Upper lobe of left lung (tissue), 6 donors: ENCODE measurements around the gene SPTBN1. TPM values are rescaled to one million over a fixed set of nuclear protein-coding genes. Genes with fewer than 3 reads are reported as not detected.

Source experiments
- ATAC-seq, 2 donors: fragments of 200-7000 bp; cut with Tn5 transposase; one replicate each; pipeline ENCODE4 v1.9.1; 2022; ENCODE audit warnings: mild to moderate bottlenecking in 2 of 2, moderate library complexity in 2 of 2; ENCODE audit not compliant: low FRiP score in 2 of 2
- DNase-seq, 2 donors: peaks; one replicate each; pipeline ENCODE4 v3.0.0-alpha.2; 2019 to 2020
- H3K27ac ChIP-seq, 4 donors: fragments of 200-600 bp; sonication (generic); one replicate each; pipeline ENCODE4 v1.5.1; 2016 to 2019
- H3K27me3 ChIP-seq, 4 donors: fragments of 200-600 bp; sonication (generic); one replicate each; pipeline ENCODE4 v1.5.1; 2017 to 2019
- H3K36me3 ChIP-seq, 4 donors: fragments of 200-600 bp; sonication (generic); one replicate each; pipeline ENCODE4 v1.5.1; 2016 to 2019
- H3K4me1 ChIP-seq, 4 donors: fragments of 200-600 bp; sonication (generic); one replicate each; pipeline ENCODE4 v1.5.1; 2018 to 2019
- H3K4me3 ChIP-seq, 4 donors: fragments of 200-600 bp; sonication (generic); one replicate each; pipeline ENCODE4 v1.5.1; 2017 to 2019; ENCODE audit warnings: mild to moderate bottlenecking in 2 of 4, moderate library complexity in 1 of 4
- H3K9me3 ChIP-seq, 4 donors: fragments of 200-600 bp; sonication (generic); one replicate each; pipeline ENCODE4 v1.5.1; 2018 to 2019
- EP300 ChIP-seq, 4 donors: sonication (generic); formaldehyde crosslinking; IDR thresholded peaks; one replicate each; pipeline ENCODE4 v1.5.1; 2017; ENCODE audit warnings: antibody characterized with exemption in 4 of 4, control low read depth in 2 of 4
- POLR2A ChIP-seq, 4 donors: fragments of 450-650 bp; IDR thresholded peaks; one replicate each; pipeline ENCODE4 v1.5.1; 2016 to 2017; ENCODE audit warnings: antibody characterized with exemption in 4 of 4, mild to moderate bottlenecking in 2 of 4
- POLR2AphosphoS5 ChIP-seq, 2 donors: sonication (generic); formaldehyde crosslinking; IDR thresholded peaks; one replicate each; pipeline ENCODE4 v1.5.1; 2017; ENCODE audit warnings: antibody characterized with exemption in 2 of 2
- WGBS, 2 donors: methylation state at CpG; one replicate each; pipeline ENCODE4 v1.1.5; 2017 to 2018; 5-methylcytosine and 5-hydroxymethylcytosine counted together
- total RNA-seq, 6 donors: library from RNA; depleted of rRNA in 4 of 6; stranded (reverse); fragments of >200 nt in 4 of 6; gene quantifications; one replicate each; pipeline versions ENCODE4 v1.1.0 to v1.2.1, GENCODE V29; 2016 to 2021
- TF ChIP-seq, protein P1 (sequence below), 6 experiments: fragments of 450-650 bp in 4 of 6; fragments of 200-600 bp in 2 of 6; sonication (generic) in 2 of 6; IDR thresholded peaks; one replicate each; pipeline ENCODE4 v1.5.1; 2016 to 2019; ENCODE audit warnings: antibody characterized with exemption in 6 of 6
- donor health status: DM: no; HTN: no; CAD: no; lungs with moderate emphysema.
- donor health status: DM: no; HTN: yes; CAD: no; lungs with severe emphysema.

SPTBN1 gene
- total RNA-seq, 6 donors from 2014 or later: 449 to 911 (median 654) TPM

DNA sequence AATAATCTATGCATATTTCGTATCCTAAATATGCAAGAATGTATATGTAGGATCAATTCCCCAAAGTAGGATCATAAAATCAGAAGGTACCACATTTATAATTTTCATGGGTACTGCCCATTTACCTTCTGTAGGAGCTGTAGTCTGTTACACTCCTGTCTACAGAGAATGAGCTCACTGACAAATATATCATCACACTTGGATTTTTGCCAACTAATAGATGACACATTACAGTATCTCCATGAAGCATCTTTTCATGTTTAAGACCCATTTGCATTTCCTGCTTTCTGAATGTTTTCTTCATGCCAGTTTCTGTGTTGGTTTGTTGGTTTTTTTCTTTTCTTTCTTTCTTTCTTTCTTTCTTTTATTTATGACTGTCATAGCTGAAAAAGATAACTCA, 196.4 kb downstream of the SPTBN1 start:
- H3K4me1 ChIP-seq: no peaks in the 10 kb centered on the region
- DNase-seq (no peak), ATAC-seq (no peak)
- peaks cover 65 to 100% (median 91%) of the 10 kb centered on the region in 4 donors for H3K36me3 ChIP-seq
- no peak overlapping the region for H3K4me3 ChIP-seq
- H3K9me3 ChIP-seq: no peaks in the 10 kb centered on the region
- 95 to 97% methylated on average over 1 of the region's 1 CpG for WGBS, 2 donors
- TF ChIP-seq, protein P1, sequence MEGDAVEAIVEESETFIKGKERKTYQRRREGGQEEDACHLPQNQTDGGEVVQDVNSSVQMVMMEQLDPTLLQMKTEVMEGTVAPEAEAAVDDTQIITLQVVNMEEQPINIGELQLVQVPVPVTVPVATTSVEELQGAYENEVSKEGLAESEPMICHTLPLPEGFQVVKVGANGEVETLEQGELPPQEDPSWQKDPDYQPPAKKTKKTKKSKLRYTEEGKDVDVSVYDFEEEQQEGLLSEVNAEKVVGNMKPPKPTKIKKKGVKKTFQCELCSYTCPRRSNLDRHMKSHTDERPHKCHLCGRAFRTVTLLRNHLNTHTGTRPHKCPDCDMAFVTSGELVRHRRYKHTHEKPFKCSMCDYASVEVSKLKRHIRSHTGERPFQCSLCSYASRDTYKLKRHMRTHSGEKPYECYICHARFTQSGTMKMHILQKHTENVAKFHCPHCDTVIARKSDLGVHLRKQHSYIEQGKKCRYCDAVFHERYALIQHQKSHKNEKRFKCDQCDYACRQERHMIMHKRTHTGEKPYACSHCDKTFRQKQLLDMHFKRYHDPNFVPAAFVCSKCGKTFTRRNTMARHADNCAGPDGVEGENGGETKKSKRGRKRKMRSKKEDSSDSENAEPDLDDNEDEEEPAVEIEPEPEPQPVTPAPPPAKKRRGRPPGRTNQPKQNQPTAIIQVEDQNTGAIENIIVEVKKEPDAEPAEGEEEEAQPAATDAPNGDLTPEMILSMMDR (IDR thresholded peaks at IDR 0.05): no peak
- TF ChIP-seq POLR2A (IDR thresholded peaks at IDR 0.05) (no peak), POLR2AphosphoS5 (IDR thresholded peaks at IDR 0.05) (no peak), EP300 (IDR thresholded peaks at IDR 0.05) (no peak)
- no peak overlapping the region for H3K27ac ChIP-seq
- H3K27me3 ChIP-seq: no peaks in the 10 kb centered on the region

DNA sequence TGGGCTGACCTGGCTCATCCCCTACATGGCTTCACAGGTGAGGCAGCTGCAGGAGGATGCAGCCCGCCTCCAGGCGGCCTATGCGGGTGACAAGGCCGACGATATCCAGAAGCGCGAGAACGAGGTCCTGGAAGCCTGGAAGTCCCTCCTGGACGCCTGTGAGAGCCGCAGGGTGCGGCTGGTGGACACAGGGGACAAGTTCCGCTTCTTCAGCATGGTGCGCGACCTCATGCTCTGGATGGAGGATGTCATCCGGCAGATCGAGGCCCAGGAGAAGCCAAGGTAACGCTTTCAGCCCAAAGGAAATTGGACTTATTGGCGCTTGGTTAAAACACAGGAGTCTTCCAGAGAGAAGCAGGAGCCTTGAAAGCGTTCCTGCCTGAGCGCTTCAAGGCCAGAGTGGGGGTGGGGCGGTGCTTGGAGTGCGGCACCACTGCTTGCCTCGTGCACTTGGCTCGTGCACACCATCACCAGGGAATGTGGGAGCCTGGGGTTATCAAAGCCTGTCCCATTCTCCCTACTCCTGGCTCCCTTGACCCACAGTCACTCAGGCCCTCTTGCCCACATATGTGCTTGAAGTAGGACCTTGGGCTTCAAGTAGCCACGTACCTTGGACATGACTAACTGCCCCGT, 197.6 kb downstream of the SPTBN1 start:
- Histone ChIP-seq H3K4me3 (no peak overlapping the region), H3K9me3 (no peaks in the 10 kb centered on the region), H3K4me1 (peaks cover 0 to 6% (median 0%) of the 10 kb centered on the region in 4 donors), H3K27me3 (no peaks in the 10 kb centered on the region), H3K27ac (peak overlapping the region in 1 of 4 donors; percentile 3), H3K36me3 (peaks cover 69 to 100% (median 90%) of the 10 kb centered on the region in 4 donors)
- no peak for TF ChIP-seq POLR2A (IDR thresholded peaks at IDR 0.05)
- TF ChIP-seq EP300 (IDR thresholded peaks at IDR 0.05): no peak
- TF ChIP-seq POLR2AphosphoS5 (IDR thresholded peaks at IDR 0.05): no peak
- TF ChIP-seq, protein P1 (IDR thresholded peaks at IDR 0.05): no peak
- ATAC-seq: no peak
- WGBS, 2 donors: 94 to 96% methylated on average over 26 of the region's 26 CpGs
- DNase-seq: peak in 1 of 2 donors; percentile 60

DNA sequence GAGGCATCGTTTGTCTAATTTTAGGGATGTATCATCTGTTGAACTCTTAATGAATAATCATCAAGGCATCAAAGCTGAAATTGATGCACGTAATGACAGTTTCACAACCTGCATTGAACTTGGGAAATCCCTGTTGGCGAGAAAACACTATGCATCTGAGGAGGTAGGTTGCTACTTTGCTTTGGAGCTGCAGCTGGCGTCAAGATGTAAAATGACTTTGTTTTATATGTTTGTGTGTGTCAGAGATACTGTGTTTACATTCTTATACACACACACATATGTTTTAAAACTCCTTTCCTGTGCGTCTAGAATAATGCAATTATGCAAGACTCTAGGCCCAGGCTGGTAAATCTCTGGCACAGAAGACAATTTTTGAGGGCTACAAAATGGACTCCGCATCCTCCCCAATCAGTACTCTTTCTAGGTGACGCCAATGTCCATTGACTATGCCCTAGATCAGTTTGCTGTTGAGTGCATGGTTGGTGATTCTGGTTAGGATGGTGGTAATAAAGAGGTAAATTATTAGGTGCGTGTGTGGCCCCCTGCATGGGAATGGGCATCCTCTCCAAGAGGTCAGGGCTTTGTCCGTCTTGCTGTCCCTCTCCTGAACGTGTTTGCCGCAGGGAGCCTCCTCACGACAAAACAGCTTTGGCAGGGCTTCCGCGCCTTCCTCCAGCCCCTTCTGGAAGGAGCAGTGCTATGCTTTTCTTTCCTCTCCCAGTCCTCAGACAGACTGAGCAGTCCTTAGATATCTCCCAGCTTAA, 199.1 kb downstream of the SPTBN1 start:
- TF ChIP-seq, protein P1 (IDR thresholded peaks at IDR 0.05): no peak
- TF ChIP-seq POLR2AphosphoS5 (IDR thresholded peaks at IDR 0.05) (no peak), EP300 (IDR thresholded peaks at IDR 0.05) (no peak), POLR2A (IDR thresholded peaks at IDR 0.05) (no peak)
- no peaks in the 10 kb centered on the region for H3K27me3 ChIP-seq
- ATAC-seq (no peak), DNase-seq (no peak)
- H3K36me3 ChIP-seq: peaks cover 65 to 100% (median 89%) of the 10 kb centered on the region in 4 donors
- H3K4me3 ChIP-seq: no peak overlapping the region
- H3K9me3 ChIP-seq: no peaks in the 10 kb centered on the region
- WGBS, 2 donors: 85 to 90% methylated on average over 14 of the region's 14 CpGs
- no peak overlapping the region for H3K27ac ChIP-seq
- H3K4me1 ChIP-seq: peaks cover 0 to 6% (median 0%) of the 10 kb centered on the region in 4 donors

DNA sequence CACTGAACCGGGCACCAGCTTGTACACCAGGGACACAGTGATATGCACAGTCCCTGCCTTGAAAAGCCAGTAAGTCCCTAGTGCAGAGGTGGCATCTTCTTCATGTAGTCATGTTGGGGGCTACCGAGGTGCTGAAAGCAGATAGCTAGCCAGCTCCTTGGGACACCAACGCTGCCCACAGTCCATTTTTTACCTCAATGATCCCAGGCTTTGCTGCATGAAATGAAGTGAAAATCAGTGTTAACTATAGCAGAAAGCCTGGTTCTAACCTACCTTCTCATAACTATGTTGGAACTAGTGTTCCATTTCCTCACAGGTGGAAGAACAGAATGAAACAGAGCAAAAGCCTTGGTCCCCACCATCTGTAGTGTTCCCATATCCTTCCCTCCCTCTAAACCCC, 200.7 kb downstream of the SPTBN1 start:
- peaks cover 0 to 6% (median 0%) of the 10 kb centered on the region in 4 donors for H3K4me1 ChIP-seq
- H3K27ac ChIP-seq: peak overlapping the region in 2 of 4 donors; percentile 32 to 77
- no peak for DNase-seq
- WGBS, 2 donors: 87 to 94% methylated on average over 2 to 3 of the region's 3 CpGs
- TF ChIP-seq EP300 (IDR thresholded peaks at IDR 0.05) (no peak), POLR2AphosphoS5 (IDR thresholded peaks at IDR 0.05) (no peak), POLR2A (IDR thresholded peaks at IDR 0.05) (no peak)
- TF ChIP-seq, protein P1 (IDR thresholded peaks at IDR 0.05): no peak
- no peak overlapping the region for H3K4me3 ChIP-seq
- no peaks in the 10 kb centered on the region for H3K27me3 ChIP-seq
- H3K9me3 ChIP-seq: no peaks in the 10 kb centered on the region
- peaks cover 66 to 100% (median 87%) of the 10 kb centered on the region in 4 donors for H3K36me3 ChIP-seq
- no peak for ATAC-seq
